HepG2 (cell line): ENCODE measurements around the gene SYCE3. TPM values are rescaled to one million over a fixed set of nuclear protein-coding genes. Genes with fewer than 3 reads are reported as not detected.

ENCODE experiments used
- ATAC-seq: fragments of 200-7000 bp; cut with Tn5 transposase; 3 replicates; pipeline ENCODE4 v1.9.1; 2020; ENCODE audit warnings: mild to moderate bottlenecking, moderate library complexity
- Bru-seq: library from RNA; stranded (reverse); fragments of 400-500 nt; gene quantifications from one replicate; lab custom pipeline; 2021; lab: Mats Ljungman, UMichigan
- BruChase-seq, 2 experiments: library from RNA; stranded (reverse); fragments of 400-500 nt; gene quantifications; one replicate each; lab custom pipeline; 2021; lab: Mats Ljungman, UMichigan
- BruUV-seq: library from RNA; stranded (reverse); fragments of 400-500 nt; replicated peaks from 2 replicates; lab custom pipeline; 2021; lab: Mats Ljungman, UMichigan
- CTCF ChIA-PET: fragments of 300-600 bp; formaldehyde crosslinking; extraction: SDS; loops from one replicate; lab custom pipeline; 2021; ENCODE audit warnings: low total read pairs, inconsistent platforms, low intra/inter-chr PET ratio; lab: Yijun Ruan, JAX
- POLR2A ChIA-PET: fragments of 350-600 bp; sonication (Branson Sonifier 250); formaldehyde crosslinking; loops from one replicate; lab custom pipeline; 2020; ENCODE audit warnings: antibody characterized with exemption, inconsistent platforms; lab: Yijun Ruan, JAX
- DNase-seq: peaks from one replicate; pipeline ENCODE4 v3.0.0-alpha.2; 2015; ENCODE audit warnings: low spot score
- FAIRE-seq: peaks from 3 replicates; lab custom pipeline; 2011; peaks lifted over from hg19 to GRCh38; lab: Jason Lieb, UNC
- H2AFZ ChIP-seq: one replicate; pipeline ENCODE4 v1.6.1; 2011; ENCODE audit warnings: low read length, inconsistent platforms
- H3K27ac ChIP-seq: fragments of 300-600 bp; 3 replicates; pipeline ENCODE4 v1.8.0; 2011; ENCODE audit warnings: mixed run types, mild to moderate bottlenecking, mixed read lengths, low read length, inconsistent platforms; ENCODE audit not compliant: insufficient read depth; ENCODE audit errors: extremely low read length
- H3K27me3 ChIP-seq, 2 experiments: fragments of 200-600 bp in 1 of 2; 2 replicates in 1 of 2; 3 replicates in 1 of 2; pipeline versions ENCODE4 v1.6.0 to v1.8.0; 2011; ENCODE audit warnings: low read length in 2 of 2, mild to moderate bottlenecking in 2 of 2, moderate library complexity in 2 of 2, inconsistent platforms in 1 of 2; ENCODE audit not compliant: insufficient read depth in 2 of 2, control insufficient read depth in 1 of 2
- H3K36me3 ChIP-seq, 2 experiments: fragments of 200-600 bp in 1 of 2; replicated peaks in 1 of 2; 2 replicates in 1 of 2; 3 replicates in 1 of 2; pipeline versions ENCODE4 v1.5.1 to v1.8.0; 2011; ENCODE audit warnings: low read length in 2 of 2, inconsistent platforms in 1 of 2; ENCODE audit not compliant: insufficient read depth in 2 of 2, control insufficient read depth in 1 of 2
- H3K4me1 ChIP-seq: 2 replicates; pipeline ENCODE4 v1.5.1; 2012; ENCODE audit warnings: low read length, inconsistent platforms; ENCODE audit not compliant: insufficient read depth
- H3K4me2 ChIP-seq: 2 replicates; pipeline ENCODE4 v1.6.0; 2011; ENCODE audit warnings: low read depth, low read length, inconsistent platforms
- H3K4me3 ChIP-seq, 3 experiments: fragments of 200-600 bp in 1 of 3; sonication (generic), shearing (Covaris generic) in 1 of 3; replicated peaks in 1 of 3; 2 replicates each; pipeline ENCODE4 v1.5.1; 2011 to 2016; ENCODE audit warnings: low read length in 3 of 3, inconsistent platforms in 2 of 3, low read depth in 2 of 3, mild to moderate bottlenecking in 2 of 3, control low read depth in 1 of 3, mixed read lengths in 1 of 3; ENCODE audit not compliant: insufficient read depth in 1 of 3
- H3K79me2 ChIP-seq: one replicate; pipeline ENCODE4 v1.6.1; 2011; ENCODE audit warnings: low read length, inconsistent platforms; ENCODE audit not compliant: insufficient read depth
- H3K9ac ChIP-seq: 2 replicates; pipeline ENCODE4 v1.6.0; 2011; ENCODE audit warnings: mild to moderate bottlenecking, low read depth, low read length, inconsistent platforms; ENCODE audit not compliant: insufficient read depth
- H3K9me3 ChIP-seq: 2 replicates; pipeline ENCODE4 v1.5.1; 2012; ENCODE audit warnings: mild to moderate bottlenecking, low read length
- H4K20me1 ChIP-seq: 2 replicates; pipeline ENCODE4 v1.6.0; 2011; ENCODE audit warnings: inconsistent platforms, mild to moderate bottlenecking, low read length, moderate library complexity; ENCODE audit not compliant: insufficient read depth
- GABPA ChIP-seq, 2 experiments: IDR thresholded peaks; 2 replicates each; pipeline ENCODE4 v1.6.1; 2011 to 2016; ENCODE audit warnings: low read depth in 2 of 2, low read length in 1 of 2, missing biosample characterization in 1 of 2, missing genetic modification characterization in 1 of 2
- KMT2A ChIP-seq: sonication (generic); formaldehyde crosslinking; IDR thresholded peaks from 2 replicates; pipeline ENCODE4 v1.4.0; 2020; ENCODE audit warnings: missing genetic modification reagents
- SMAD1 ChIP-seq: sonication (generic); formaldehyde crosslinking; IDR thresholded peaks from 2 replicates; pipeline ENCODE4 v1.4.0; 2020; ENCODE audit warnings: missing genetic modification reagents, low read depth, mild to moderate bottlenecking, borderline replicate concordance
- SPEN ChIP-seq: sonication (generic); formaldehyde crosslinking; IDR thresholded peaks from 2 replicates; pipeline ENCODE4 v1.5.1; 2020; ENCODE audit warnings: low read depth, mild to moderate bottlenecking, missing genetic modification reagents
- SRSF4 ChIP-seq: fragments of 200-400 bp; formaldehyde crosslinking; IDR thresholded peaks from one replicate; pipeline ENCODE4 v1.6.1; 2018; ENCODE audit warnings: mild to moderate bottlenecking, low read depth, low read length, moderate library complexity; ENCODE audit not compliant: poor library complexity, severe bottlenecking
- TARDBP ChIP-seq: sonication (generic); formaldehyde crosslinking; IDR thresholded peaks from 2 replicates; pipeline ENCODE4 v1.8.0; 2022; ENCODE audit warnings: mild to moderate bottlenecking, missing genetic modification reagents
- ZBTB38 ChIP-seq: sonication (generic); formaldehyde crosslinking; IDR thresholded peaks from 2 replicates; pipeline ENCODE4 v1.5.1; 2020; ENCODE audit warnings: mild to moderate bottlenecking, missing genetic modification reagents
- ZNF136 ChIP-seq: sonication (generic); formaldehyde crosslinking; IDR thresholded peaks from 2 replicates; pipeline ENCODE4 v1.8.1; 2022; ENCODE audit warnings: low read depth, mild to moderate bottlenecking, moderate library complexity, missing genetic modification reagents
- ZNF292 ChIP-seq: sonication (generic); formaldehyde crosslinking; IDR thresholded peaks from 2 replicates; pipeline ENCODE4 v1.8.1; 2022; ENCODE audit warnings: mild to moderate bottlenecking, low read depth, missing genetic modification reagents, borderline replicate concordance
- ZNF552 ChIP-seq: sonication (generic); formaldehyde crosslinking; IDR thresholded peaks from 2 replicates; pipeline ENCODE4 v1.9.0; 2022; ENCODE audit warnings: missing genetic modification reagents, mild to moderate bottlenecking, borderline replicate concordance
- ZNF598 ChIP-seq: sonication (generic); formaldehyde crosslinking; IDR thresholded peaks from 2 replicates; pipeline ENCODE4 v1.5.1; 2020; ENCODE audit warnings: mild to moderate bottlenecking, missing genetic modification reagents, borderline replicate concordance
- ZNF777 ChIP-seq: sonication (generic); formaldehyde crosslinking; IDR thresholded peaks from 2 replicates; pipeline ENCODE4 v1.4.0; 2020; ENCODE audit warnings: missing genetic modification reagents
- ZZZ3 ChIP-seq: sonication (generic); formaldehyde crosslinking; IDR thresholded peaks from 2 replicates; pipeline ENCODE4 v1.4.0; 2020; ENCODE audit warnings: missing genetic modification reagents, mild to moderate bottlenecking, borderline replicate concordance
- WGBS: methylation state at CpG from one replicate; pipeline ENCODE4 v1.1.6; 2017; ENCODE audit warnings: low lambda C conversion rate; 5-methylcytosine and 5-hydroxymethylcytosine counted together
- in situ Hi-C: cut with HindIII; loops from 2 replicates; pipeline ENCODE4 v1.10.0; 2017; ENCODE audit warnings: low pct_unique_long_range_greater_than_20kb; ENCODE audit not compliant: extremely low pct_ligation_motif_present
- intact Hi-C: fragments of 100-400 bp; cut with micrococcal nuclease; formaldehyde crosslinking; loops from one replicate; pipeline ENCODE4 v1.10.0; 2022; ENCODE audit not compliant: unreplicated experiment
- long read RNA-seq, 2 experiments: library from RNA in 1 of 2; library from polyadenylated mRNA in 1 of 2; stranded (forward) in 1 of 2; unstranded in 1 of 2; transcript quantifications; one replicate each; pipeline ENCODE4 v2.0.0, GENCODE V29; 2019 to 2022
- polyA minus RNA-seq, 3 experiments: library from RNA; depleted of rRNA, polyadenylated mRNA; stranded (reverse); fragments of >200 nt; gene quantifications; 2 replicates each; pipeline ENCODE4 v1.2.3, GENCODE V29; 2011; ENCODE audit warnings: low replicate concordance in 1 of 3
- polyA plus RNA-seq, 8 experiments: library from polyadenylated mRNA; depleted of rRNA in 3 of 8; stranded (reverse) in 7 of 8; unstranded in 1 of 8; fragments of >200 nt; fragmentation: Illumina TruSeq in 4 of 8; extraction: Trizol in 4 of 8; gene quantifications; 2 replicates each; pipeline versions ENCODE4 v1.2.1 to v1.2.3, GENCODE V29; 2011 to 2016; ENCODE audit warnings: low read depth in 4 of 8, missing spikeins in 1 of 8, mixed read lengths in 1 of 8; ENCODE audit not compliant: insufficient read depth in 1 of 8
- total RNA-seq, 5 experiments: library from RNA; depleted of rRNA; stranded (reverse); fragments of >200 nt; fragmentation: Illumina TruSeq; extraction: Trizol; gene quantifications; 2 replicates each; pipeline ENCODE4 v1.2.3, GENCODE V29; 2016; ENCODE audit warnings: low read depth in 1 of 5
- TF ChIP-seq, protein P1 (sequence below): sonication (generic); formaldehyde crosslinking; IDR thresholded peaks from 2 replicates; pipeline ENCODE4 v1.9.0; 2022; ENCODE audit warnings: missing genetic modification reagents, mild to moderate bottlenecking, borderline replicate concordance

SYCE3 gene, protein sequence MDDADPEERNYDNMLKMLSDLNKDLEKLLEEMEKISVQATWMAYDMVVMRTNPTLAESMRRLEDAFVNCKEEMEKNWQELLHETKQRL
- total RNA-seq (2016; rRNA removed; fragmentation: Illumina TruSeq; extraction: Trizol), result not detected in 2 replicates
- total RNA-seq (2016; cell fraction: cytosol; rRNA removed; fragmentation: Illumina TruSeq; extraction: Trizol; ENCODE audit: low read depth), result not detected in 2 replicates
- total RNA-seq (2016; cell fraction: insoluble cytoplasmic fraction; rRNA removed; fragmentation: Illumina TruSeq; extraction: Trizol), result not detected in 2 replicates
- total RNA-seq (2016; cell fraction: membrane; rRNA removed; fragmentation: Illumina TruSeq; extraction: Trizol), result not detected in 2 replicates
- not detected in 2 replicates for total RNA-seq (2016; cell fraction: nucleus; rRNA removed; fragmentation: Illumina TruSeq; extraction: Trizol)
- 0.29 TPM in 1 of 2 replicates, not detected in the other for polyA plus RNA-seq (2011; rRNA removed)
- 0.27 TPM in 1 of 2 replicates, not detected in the other for polyA plus RNA-seq (2011; cell fraction: cytosol; rRNA removed)
- polyA plus RNA-seq (2011; cell fraction: nucleus; rRNA removed), result not detected in 2 replicates
- not detected in 2 replicates for polyA plus RNA-seq (2012)
- polyA plus RNA-seq (2016; cell fraction: cytosol; fragmentation: Illumina TruSeq; extraction: Trizol; ENCODE audit: low read depth), result not detected in 2 replicates
- not detected in 2 replicates for polyA plus RNA-seq (2016; cell fraction: insoluble cytoplasmic fraction; fragmentation: Illumina TruSeq; extraction: Trizol; ENCODE audit: low read depth)
- polyA plus RNA-seq (2016; cell fraction: membrane; fragmentation: Illumina TruSeq; extraction: Trizol; ENCODE audit: low read depth), result not detected in 2 replicates
- not detected in 2 replicates for polyA plus RNA-seq (2016; cell fraction: nucleus; fragmentation: Illumina TruSeq; extraction: Trizol; ENCODE audit: insufficient read depth, low read depth)
- polyA minus RNA-seq (2011; rRNA and poly(A)+ RNA removed; ENCODE audit: low replicate concordance), result not detected in 2 replicates
- polyA minus RNA-seq (2011; cell fraction: cytosol; rRNA and poly(A)+ RNA removed), result not detected in 2 replicates
- polyA minus RNA-seq (2011; cell fraction: nucleus; rRNA and poly(A)+ RNA removed), result not detected in 2 replicates
- Bru-seq, nascent RNA, result not detected
- percentile 12 among the genes with signal in this experiment for BruChase-seq, experiment 1, labeled RNA remaining after a 6-hour chase
- BruChase-seq, experiment 2, labeled RNA remaining after a 2-hour chase, result not detected
- long read RNA-seq, experiment 1, result 0 reads
- long read RNA-seq, experiment 2, result 0 reads

DNA sequence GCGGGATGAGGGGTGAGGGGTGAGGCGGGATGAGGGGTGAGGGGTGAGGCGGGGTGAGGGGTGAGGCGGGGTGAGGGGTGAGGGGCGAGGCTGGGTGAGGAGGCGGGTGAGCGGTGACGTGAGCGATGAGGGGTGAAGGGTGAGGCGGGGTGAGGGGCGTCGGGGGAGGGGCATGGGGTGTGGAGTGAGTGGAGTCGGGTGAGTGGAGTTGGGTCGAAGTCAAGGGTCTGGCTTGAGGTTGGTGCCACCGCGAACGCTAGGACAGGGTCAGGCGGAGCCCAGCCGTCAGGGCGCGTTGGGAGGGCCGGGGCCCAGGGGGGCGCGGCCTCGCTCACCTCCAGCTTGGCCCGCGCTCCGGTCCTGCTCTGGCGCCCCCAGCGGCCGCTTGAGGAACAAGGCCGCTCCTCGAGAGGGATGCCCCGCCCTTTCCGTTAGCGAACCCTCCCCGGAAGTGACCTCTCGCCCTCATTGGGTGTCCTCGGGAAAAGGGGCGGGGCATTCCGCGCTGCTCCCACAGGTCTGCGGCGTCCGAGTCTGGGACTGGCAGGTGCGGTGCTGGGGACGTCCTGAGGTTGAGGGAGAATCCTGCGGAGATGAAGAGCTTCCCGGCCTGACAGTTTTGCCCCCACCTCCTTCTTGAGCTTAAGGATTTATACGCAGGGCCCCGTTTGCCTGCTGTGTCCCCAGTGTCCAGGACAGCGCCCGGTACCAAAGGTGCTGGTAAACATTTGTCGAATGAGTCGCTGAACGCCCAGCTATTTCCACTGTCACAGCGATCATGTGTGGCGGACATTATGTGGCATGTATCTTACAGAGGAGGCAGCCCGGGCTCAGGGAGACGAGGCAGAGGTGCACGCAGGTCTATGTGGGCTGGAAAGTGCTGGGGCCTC, at the start of gene SYCE3:
TSS of gene SYCE3 (minus strand) at position 397 of the 890 bp plus-strand sequence. CDS start 6,514 bp downstream, outside the sequence.
- Histone ChIP-seq H3K9ac (peak within 1 kb of the TSS; percentile 64), H3K36me3 (no peaks in the 10 kb centered on the region), H3K27ac (peak within 1 kb of the TSS; percentile 55), H3K9me3 (no peaks in the 10 kb centered on the region), H4K20me1 (no peaks in the 10 kb centered on the region), H3K4me1 (peaks cover 12% of the 10 kb centered on the region), H2AFZ (no peak within 1 kb of the TSS), H3K4me2 (peak within 1 kb of the TSS; percentile 89), H3K79me2 (no peaks in the 10 kb centered on the region), H3K4me3 (peak within 1 kb of the TSS; percentile 68 to 85 (median 71)), H3K27me3 (peaks cover 0 to 22% of the 10 kb centered on the region in 2 experiments; a peak in 2 of 5 replicates)
- POLR2A ChIA-PET, result interaction anchor here (0.7 to 2.9 kb wide), 18 partner anchors 12 to 319 kb away, joined by 3 to 36 read pairs (median 6); partner anchors contain the start of genes CHKB, CPT1B, KLHDC7B and LMF2
- WGBS, result 27% methylated on average over 27 of the region's 61 CpGs
- DNase-seq (peak; percentile 92), FAIRE-seq (peak; percentile 87), ATAC-seq (peak; percentile 95)
- CTCF ChIA-PET, result interaction anchor here (1.2 kb wide), 1 partner anchor 51 kb away, joined by 3 read pairs; no protein-coding TSS in a partner anchor
- intact Hi-C loops, result loop anchor here (5.0 kb wide), 1 partner anchor 35 kb away; the partner anchor contains the start of gene SCO2
- TSS peak; percentile 83 for BruUV-seq
- in situ Hi-C loops, result no loop called here
- TF ChIP-seq SMAD1 (no peak), TARDBP (peak; percentile 54; the same call in 1 of the 2 replicates), ZNF292 (CRISPR knock-in tag) (no peak; the same call in 1 of the 2 replicates), SPEN (CRISPR knock-in tag) (peak; percentile 88), ZZZ3 (CRISPR knock-in tag) (peak; percentile 26; the same call in 1 of the 2 replicates), ZNF136 (CRISPR knock-in tag) (peak; percentile 88; the same call in 1 of the 2 replicates), ZNF552 (no peak), SRSF4 (no peak), KMT2A (CRISPR knock-in tag) (0 out of 2 replicates have a peak, but pooled peaks have one; percentile 22), ZNF598 (CRISPR knock-in tag) (peak; percentile 85; the same call in 1 of the 2 replicates), ZBTB38 (CRISPR knock-in tag) (peak; percentile 61; the same call in 1 of the 2 replicates), GABPA (IDR thresholded peaks at IDR 0.05; ENCODE audit: low read depth, low read length) (peak; percentile 74), GABPA (CRISPR knock-in tag; IDR thresholded peaks at IDR 0.05; ENCODE audit: low read depth) (peak; percentile 91), ZNF777 (CRISPR knock-in tag) (peak; percentile 63)
- TF ChIP-seq, protein P1, sequence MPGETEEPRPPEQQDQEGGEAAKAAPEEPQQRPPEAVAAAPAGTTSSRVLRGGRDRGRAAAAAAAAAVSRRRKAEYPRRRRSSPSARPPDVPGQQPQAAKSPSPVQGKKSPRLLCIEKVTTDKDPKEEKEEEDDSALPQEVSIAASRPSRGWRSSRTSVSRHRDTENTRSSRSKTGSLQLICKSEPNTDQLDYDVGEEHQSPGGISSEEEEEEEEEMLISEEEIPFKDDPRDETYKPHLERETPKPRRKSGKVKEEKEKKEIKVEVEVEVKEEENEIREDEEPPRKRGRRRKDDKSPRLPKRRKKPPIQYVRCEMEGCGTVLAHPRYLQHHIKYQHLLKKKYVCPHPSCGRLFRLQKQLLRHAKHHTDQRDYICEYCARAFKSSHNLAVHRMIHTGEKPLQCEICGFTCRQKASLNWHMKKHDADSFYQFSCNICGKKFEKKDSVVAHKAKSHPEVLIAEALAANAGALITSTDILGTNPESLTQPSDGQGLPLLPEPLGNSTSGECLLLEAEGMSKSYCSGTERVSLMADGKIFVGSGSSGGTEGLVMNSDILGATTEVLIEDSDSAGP (CRISPR knock-in tag), result peak; percentile 70; the same call in 1 of the 2 replicates
